ENCODE measurements around the gene WFDC2.
A peak's percentile ranks its signal among the peaks of the same experiment; 100 is the strongest.

WFDC2 gene

GRCh38 chr20:45506398-45506797 lies 36.8 kb downstream of the WFDC2 start:
- TF ChIP-seq CTCF (IDR thresholded peaks at IDR 0.05; ENCODE audit: low read depth, low read length), result no peak
- H3K4me3 ChIP-seq (replicated peaks in 1 of 2; ENCODE audit: low read depth in 2 of 2, low read length in 2 of 2), result no peak overlapping the region
- DNase-seq (ENCODE audit: low read depth in 2 of 2), result no peak

DNA sequence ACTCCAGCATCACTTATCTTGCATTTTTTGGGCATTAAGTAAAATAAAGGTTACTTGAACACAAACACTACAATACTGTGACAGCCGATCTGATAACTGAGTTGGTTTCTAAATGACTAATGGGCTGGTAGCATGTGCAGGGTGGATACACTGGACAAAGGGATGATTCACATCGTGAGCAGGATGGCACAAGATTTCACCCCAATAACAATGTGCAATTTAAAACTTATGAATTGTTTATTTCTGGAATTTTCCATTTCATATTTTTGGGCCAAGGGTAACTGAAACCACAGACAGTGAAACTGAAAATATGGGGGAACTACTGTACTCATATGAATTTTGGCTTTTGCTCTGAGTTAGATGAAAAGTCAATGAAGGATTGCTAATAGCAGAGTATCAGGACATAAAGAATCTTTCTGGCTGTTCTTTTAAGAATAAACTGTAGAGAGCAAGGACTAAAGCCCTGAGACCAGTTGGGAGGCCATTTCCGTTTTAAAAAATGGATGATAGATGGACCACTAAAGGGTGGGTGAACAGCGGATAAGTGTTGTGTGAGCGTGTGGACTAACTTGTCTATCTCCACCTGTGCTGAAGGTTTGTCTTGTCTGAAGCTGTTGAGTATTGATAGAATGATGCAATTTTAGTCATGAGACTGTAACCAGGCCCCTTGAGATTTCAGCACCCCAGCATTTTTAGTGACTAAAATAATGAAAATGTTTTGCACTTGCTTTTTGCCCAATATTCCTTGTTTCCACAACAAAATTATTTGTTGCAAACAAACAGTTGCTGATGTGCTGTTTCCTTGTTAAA lies 37.7 kb downstream of the WFDC2 start:
- no peak overlapping the region for H3K4me3 ChIP-seq (replicated peaks in 1 of 2; ENCODE audit: low read depth in 2 of 2, low read length in 2 of 2)
- no peak for TF ChIP-seq CTCF (IDR thresholded peaks at IDR 0.05; ENCODE audit: low read depth, low read length)
- DNase-seq (ENCODE audit: low read depth in 2 of 2), result peak in 1 of 2 donors; percentile 5

- DNase-seq (ENCODE audit: low read depth in 2 of 2), result no peak
- H3K4me3 ChIP-seq (replicated peaks in 1 of 2; ENCODE audit: low read depth in 2 of 2, low read length in 2 of 2), result no peak overlapping the region
- TF ChIP-seq CTCF (IDR thresholded peaks at IDR 0.05; ENCODE audit: low read depth, low read length), result no peak
Observed at GRCh38 chr20:45508068-45508886, 38.7 kb downstream of the WFDC2 start.

- no peak for TF ChIP-seq CTCF (IDR thresholded peaks at IDR 0.05; ENCODE audit: low read depth, low read length)
- H3K4me3 ChIP-seq (replicated peaks in 1 of 2; ENCODE audit: low read depth in 2 of 2, low read length in 2 of 2), result no peak overlapping the region
- DNase-seq (ENCODE audit: low read depth in 2 of 2), result no peak
Observed at GRCh38 chr20:45509091-45509490, 39.5 kb downstream of the WFDC2 start.

DNA sequence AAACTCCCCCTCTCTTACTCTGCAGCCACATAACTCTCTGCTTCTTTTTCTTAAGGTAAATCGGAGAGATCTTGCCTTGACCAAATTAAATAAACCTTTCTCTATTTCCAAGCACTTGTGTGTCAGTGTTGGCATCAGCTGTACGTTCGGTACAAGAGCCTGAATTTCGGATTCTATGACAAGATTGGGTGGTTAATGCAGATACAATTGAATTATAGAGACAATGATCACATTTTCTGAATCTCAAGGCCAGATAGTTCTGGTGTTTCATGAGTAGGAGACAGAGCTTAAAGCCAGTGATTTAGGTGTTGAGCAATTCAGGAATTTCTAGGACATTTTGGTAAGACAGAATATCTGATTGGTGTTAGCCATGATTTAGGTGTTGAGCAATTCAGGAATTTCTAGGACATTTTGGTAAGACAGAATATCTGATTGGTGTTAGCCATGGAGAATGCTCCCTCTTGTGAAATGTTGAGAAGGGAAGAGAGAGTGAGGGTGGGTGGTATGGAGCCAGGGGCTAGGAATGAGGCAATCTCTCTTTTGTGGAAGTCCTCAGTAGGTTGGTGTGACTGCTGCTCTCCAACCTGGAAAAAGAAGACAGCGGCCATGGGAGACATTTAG lies 40.8 kb downstream of the WFDC2 start:
- peak in 1 of 2 donors; percentile 35 for DNase-seq (ENCODE audit: low read depth in 2 of 2)
- no peak for TF ChIP-seq CTCF (IDR thresholded peaks at IDR 0.05; ENCODE audit: low read depth, low read length)
- H3K4me3 ChIP-seq (replicated peaks in 1 of 2; ENCODE audit: low read depth in 2 of 2, low read length in 2 of 2), result no peak overlapping the region

DNA sequence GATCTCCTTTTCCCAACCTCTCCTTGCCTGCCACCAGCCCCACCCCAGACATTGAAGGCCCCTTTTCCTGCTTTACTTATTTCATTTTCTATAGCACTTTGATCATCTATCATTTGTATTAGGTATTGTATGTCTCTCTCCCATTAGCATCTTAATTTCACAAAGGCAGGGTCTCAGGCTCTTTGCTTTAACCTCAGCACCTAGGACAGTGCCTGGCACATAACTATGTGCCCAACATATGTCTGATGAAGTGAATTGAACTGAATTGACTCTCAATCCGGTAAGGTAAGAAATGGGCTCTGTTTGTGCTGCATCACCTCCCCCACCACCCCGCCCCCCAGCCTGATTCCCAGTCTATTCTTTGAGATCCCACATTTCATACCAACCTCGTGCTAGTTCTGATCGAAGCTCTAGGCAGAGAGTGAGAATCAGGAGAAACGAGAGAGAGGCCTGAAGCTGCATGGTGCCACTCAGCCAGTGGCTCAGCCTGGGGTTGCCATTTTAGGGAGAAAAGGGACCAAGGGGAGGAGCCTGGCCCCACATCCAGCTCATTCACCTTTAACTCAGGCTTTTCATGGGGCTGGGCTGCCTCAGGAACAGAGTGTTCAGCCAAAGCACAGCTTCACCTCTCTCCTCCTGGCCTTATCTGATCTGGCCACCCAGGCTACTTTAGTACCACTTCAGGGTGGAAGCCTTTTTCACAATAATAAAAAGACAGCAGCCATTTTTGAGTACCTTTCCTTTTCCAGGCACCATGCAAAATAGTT lies 45.8 kb downstream of the WFDC2 start, which contains the start of gene SPINT3:
SPINT3 (minus strand) TSS at position 476 of the 767 bp plus-strand sequence; CDS start at position 462, 14 bp downstream.
- DNase-seq (ENCODE audit: low read depth in 2 of 2), result no peak
- H3K4me3 ChIP-seq (replicated peaks in 1 of 2; ENCODE audit: low read depth in 2 of 2, low read length in 2 of 2), result no peak within 1 kb of the TSS
- TF ChIP-seq CTCF (IDR thresholded peaks at IDR 0.05; ENCODE audit: low read depth, low read length), result no peak
